HepG2 (cell line): Measurements from ENCODE around the gene FKBP10. TPM values are rescaled to one million over a fixed set of nuclear protein-coding genes. Genes with fewer than 3 reads are reported as not detected.

Experiments used
- ATAD3A ChIP-seq: sonication (generic); formaldehyde crosslinking; IDR thresholded peaks from 2 replicates; pipeline ENCODE4 v1.4.0; 2020; ENCODE audit warnings: missing genetic modification reagents
- FOXK1 ChIP-seq: sonication (generic); formaldehyde crosslinking; IDR thresholded peaks from 2 replicates; pipeline ENCODE4 v1.4.0; 2020; ENCODE audit warnings: low read depth, missing genetic modification reagents, borderline replicate concordance
- FOXP1 ChIP-seq, 2 experiments: fragments of 450-650 bp in 1 of 2; IDR thresholded peaks; 2 replicates each; pipeline ENCODE4 v1.6.1; 2017 to 2018; ENCODE audit warnings: antibody characterized with exemption in 1 of 2
- MEIS2 ChIP-seq: sonication (generic); formaldehyde crosslinking; IDR thresholded peaks from 2 replicates; pipeline ENCODE4 v1.9.0; 2021; ENCODE audit warnings: mild to moderate bottlenecking, missing genetic modification reagents
- MIER3 ChIP-seq: IDR thresholded peaks from 2 replicates; pipeline ENCODE4 v1.6.1; 2016; ENCODE audit warnings: missing compliant biosample characterization, borderline replicate concordance
- MTA1 ChIP-seq: sonication (generic); formaldehyde crosslinking; IDR thresholded peaks from 2 replicates; pipeline ENCODE4 v1.4.0; 2020; ENCODE audit warnings: missing genetic modification reagents, mild to moderate bottlenecking, borderline replicate concordance
- NCOA5 ChIP-seq: sonication (generic); formaldehyde crosslinking; IDR thresholded peaks from 2 replicates; pipeline ENCODE4 v1.4.0; 2020; ENCODE audit warnings: missing genetic modification reagents
- NFRKB ChIP-seq: fragments of 450-650 bp; IDR thresholded peaks from 2 replicates; pipeline ENCODE4 v1.6.1; 2017
- REL ChIP-seq: sonication (generic); formaldehyde crosslinking; conservative IDR thresholded peaks from 2 replicates; pipeline ENCODE4 v1.8.0; 2022; ENCODE audit warnings: mild to moderate bottlenecking, missing genetic modification reagents, moderate library complexity
- ZNF230 ChIP-seq: sonication (generic); formaldehyde crosslinking; IDR thresholded peaks from 2 replicates; pipeline ENCODE4 v1.4.0; 2020; ENCODE audit warnings: mild to moderate bottlenecking, missing genetic modification reagents
- ZNF3 ChIP-seq: IDR thresholded peaks from 2 replicates; pipeline ENCODE4 v1.7.0; 2017; ENCODE audit warnings: inconsistent platforms
- ZNF337 ChIP-seq: sonication (generic); formaldehyde crosslinking; IDR thresholded peaks from 2 replicates; pipeline ENCODE4 v1.5.1; 2020; ENCODE audit warnings: missing genetic modification reagents, low read depth, mild to moderate bottlenecking, borderline replicate concordance
- ZNF33A ChIP-seq: sonication (generic); formaldehyde crosslinking; IDR thresholded peaks from 2 replicates; pipeline ENCODE4 v1.5.1; 2020; ENCODE audit warnings: missing genetic modification reagents, mild to moderate bottlenecking, moderate library complexity, borderline replicate concordance
- ZNF772 ChIP-seq: sonication (generic); formaldehyde crosslinking; IDR thresholded peaks from 2 replicates; pipeline ENCODE4 v1.5.0; 2020; ENCODE audit warnings: mild to moderate bottlenecking, missing genetic modification reagents
- ZNF879 ChIP-seq: sonication (generic); formaldehyde crosslinking; IDR thresholded peaks from 2 replicates; pipeline ENCODE4 v1.8.1; 2023; ENCODE audit warnings: missing genetic modification reagents
- polyA plus RNA-seq, 8 experiments: library from polyadenylated mRNA; depleted of rRNA in 3 of 8; stranded (reverse) in 7 of 8; unstranded in 1 of 8; fragments of >200 nt; fragmentation: Illumina TruSeq in 4 of 8; extraction: Trizol in 4 of 8; gene quantifications; 2 replicates each; pipeline versions ENCODE4 v1.2.1 to v1.2.3, GENCODE V29; 2011 to 2016; ENCODE audit warnings: low read depth in 4 of 8, missing spikeins in 1 of 8, mixed read lengths in 1 of 8; ENCODE audit not compliant: insufficient read depth in 1 of 8
- total RNA-seq, 5 experiments: library from RNA; depleted of rRNA; stranded (reverse); fragments of >200 nt; fragmentation: Illumina TruSeq; extraction: Trizol; gene quantifications; 2 replicates each; pipeline ENCODE4 v1.2.3, GENCODE V29; 2016; ENCODE audit warnings: low read depth in 1 of 5
- TF ChIP-seq, protein P1 (sequence below), 2 experiments: sonication (generic) in 1 of 2; formaldehyde crosslinking in 1 of 2; IDR thresholded peaks; 2 replicates each; pipeline versions ENCODE4 v1.4.0 to v1.6.1; 2016 to 2020; ENCODE audit warnings: borderline replicate concordance in 1 of 2, low read depth in 1 of 2, mild to moderate bottlenecking in 1 of 2, missing genetic modification reagents in 1 of 2
- TF ChIP-seq, protein P2 (sequence below): sonication (generic); formaldehyde crosslinking; IDR thresholded peaks from 2 replicates; pipeline ENCODE4 v1.5.0; 2020; ENCODE audit warnings: missing genetic modification reagents
- TF ChIP-seq, protein P3 (sequence below): sonication (generic); formaldehyde crosslinking; IDR thresholded peaks from 2 replicates; pipeline ENCODE4 v1.8.1; 2022; ENCODE audit warnings: mild to moderate bottlenecking, missing genetic modification reagents
- TF ChIP-seq, protein P4 (sequence below): sonication (generic); formaldehyde crosslinking; IDR thresholded peaks from 2 replicates; pipeline ENCODE4 v1.8.0; 2022; ENCODE audit warnings: mild to moderate bottlenecking, missing genetic modification reagents
- TF ChIP-seq, protein P5 (sequence below): sonication (generic); formaldehyde crosslinking; IDR thresholded peaks from 2 replicates; pipeline ENCODE4 v1.8.1; 2023; ENCODE audit warnings: missing genetic modification reagents, inconsistent platforms, borderline replicate concordance

FKBP10 gene
- total and polyA plus RNA-seq, 2 of the 13 experiments (the other 11 are each of a cell fraction or from before 2014, with no cell fraction given), result 149 to 573 TPM

DNA sequence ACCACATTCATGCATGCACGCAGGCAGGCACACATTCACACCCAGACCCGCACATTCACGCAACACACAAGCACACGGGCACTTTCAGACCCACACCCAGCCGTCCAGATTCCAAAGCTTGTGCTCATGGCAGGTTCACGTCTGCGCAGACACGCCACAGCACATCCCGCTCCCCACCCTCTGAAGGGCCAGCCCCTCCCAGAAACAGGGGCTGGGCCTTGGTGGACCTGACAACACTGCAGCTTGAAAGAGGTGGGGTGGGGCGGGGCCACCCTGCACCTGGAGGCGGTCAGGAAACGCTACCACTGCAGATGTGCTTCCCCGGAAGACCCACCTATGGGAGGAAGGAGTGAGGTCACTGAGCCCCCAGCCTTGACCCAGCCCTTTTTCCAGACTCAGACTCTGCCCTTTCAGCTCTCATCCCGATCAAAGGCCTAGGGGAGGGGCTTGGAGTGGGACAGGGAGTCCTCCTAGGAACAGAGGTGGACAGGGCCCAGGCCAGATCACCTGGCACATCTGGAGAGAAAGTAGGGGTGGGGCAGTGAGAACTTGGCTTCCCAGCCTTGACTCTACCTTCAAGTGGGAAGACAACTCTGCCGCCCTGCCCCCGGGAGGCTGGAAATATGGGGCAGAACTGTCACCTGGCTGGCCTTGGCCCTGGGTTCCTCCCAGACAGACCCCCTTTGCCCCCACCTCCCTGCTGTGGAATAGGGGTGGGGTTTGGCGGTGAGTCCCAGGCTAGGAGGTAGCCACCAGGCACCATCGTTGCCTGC is 12.0 kb upstream of the FKBP10 start (continued):
- TF ChIP-seq, protein P1, sequence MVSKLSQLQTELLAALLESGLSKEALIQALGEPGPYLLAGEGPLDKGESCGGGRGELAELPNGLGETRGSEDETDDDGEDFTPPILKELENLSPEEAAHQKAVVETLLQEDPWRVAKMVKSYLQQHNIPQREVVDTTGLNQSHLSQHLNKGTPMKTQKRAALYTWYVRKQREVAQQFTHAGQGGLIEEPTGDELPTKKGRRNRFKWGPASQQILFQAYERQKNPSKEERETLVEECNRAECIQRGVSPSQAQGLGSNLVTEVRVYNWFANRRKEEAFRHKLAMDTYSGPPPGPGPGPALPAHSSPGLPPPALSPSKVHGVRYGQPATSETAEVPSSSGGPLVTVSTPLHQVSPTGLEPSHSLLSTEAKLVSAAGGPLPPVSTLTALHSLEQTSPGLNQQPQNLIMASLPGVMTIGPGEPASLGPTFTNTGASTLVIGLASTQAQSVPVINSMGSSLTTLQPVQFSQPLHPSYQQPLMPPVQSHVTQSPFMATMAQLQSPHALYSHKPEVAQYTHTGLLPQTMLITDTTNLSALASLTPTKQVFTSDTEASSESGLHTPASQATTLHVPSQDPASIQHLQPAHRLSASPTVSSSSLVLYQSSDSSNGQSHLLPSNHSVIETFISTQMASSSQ (IDR thresholded peaks at IDR 0.05; ENCODE audit: low read depth), result no peak
- TF ChIP-seq, protein P1 (CRISPR knock-in tag; IDR thresholded peaks at IDR 0.05; ENCODE audit: borderline replicate concordance), result no peak
- TF ChIP-seq REL (CRISPR knock-in tag) (peak; percentile 50; the same call in 1 of the 2 replicates), FOXK1 (no peak), MIER3 (CRISPR knock-in tag) (peak; percentile 56; the same call in 1 of the 2 replicates), ZNF772 (no peak), MEIS2 (CRISPR knock-in tag) (0 out of 2 replicates have a peak, but pooled peaks have one; percentile 18), ATAD3A (CRISPR knock-in tag) (no peak), ZNF33A (CRISPR knock-in tag) (no peak), ZNF230 (CRISPR knock-in tag) (0 out of 2 replicates have a peak, but pooled peaks have one; percentile 33), ZNF337 (no peak), ZNF3 (no peak), NCOA5 (CRISPR knock-in tag) (no peak), FOXP1 (IDR thresholded peaks at IDR 0.05) (no peak), FOXP1 (CRISPR knock-in tag; IDR thresholded peaks at IDR 0.05) (no peak), ZNF879 (CRISPR knock-in tag) (no peak), NFRKB (no peak), MTA1 (CRISPR knock-in tag) (peak; percentile 68; the same call in 1 of the 2 replicates)
- TF ChIP-seq, protein P2, sequence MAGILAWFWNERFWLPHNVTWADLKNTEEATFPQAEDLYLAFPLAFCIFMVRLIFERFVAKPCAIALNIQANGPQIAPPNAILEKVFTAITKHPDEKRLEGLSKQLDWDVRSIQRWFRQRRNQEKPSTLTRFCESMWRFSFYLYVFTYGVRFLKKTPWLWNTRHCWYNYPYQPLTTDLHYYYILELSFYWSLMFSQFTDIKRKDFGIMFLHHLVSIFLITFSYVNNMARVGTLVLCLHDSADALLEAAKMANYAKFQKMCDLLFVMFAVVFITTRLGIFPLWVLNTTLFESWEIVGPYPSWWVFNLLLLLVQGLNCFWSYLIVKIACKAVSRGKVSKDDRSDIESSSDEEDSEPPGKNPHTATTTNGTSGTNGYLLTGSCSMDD (CRISPR knock-in tag), result no peak
- TF ChIP-seq, protein P3, sequence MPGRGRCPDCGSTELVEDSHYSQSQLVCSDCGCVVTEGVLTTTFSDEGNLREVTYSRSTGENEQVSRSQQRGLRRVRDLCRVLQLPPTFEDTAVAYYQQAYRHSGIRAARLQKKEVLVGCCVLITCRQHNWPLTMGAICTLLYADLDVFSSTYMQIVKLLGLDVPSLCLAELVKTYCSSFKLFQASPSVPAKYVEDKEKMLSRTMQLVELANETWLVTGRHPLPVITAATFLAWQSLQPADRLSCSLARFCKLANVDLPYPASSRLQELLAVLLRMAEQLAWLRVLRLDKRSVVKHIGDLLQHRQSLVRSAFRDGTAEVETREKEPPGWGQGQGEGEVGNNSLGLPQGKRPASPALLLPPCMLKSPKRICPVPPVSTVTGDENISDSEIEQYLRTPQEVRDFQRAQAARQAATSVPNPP (CRISPR knock-in tag), result 0 out of 2 replicates have a peak, but pooled peaks have one; percentile 28
- TF ChIP-seq, protein P4, sequence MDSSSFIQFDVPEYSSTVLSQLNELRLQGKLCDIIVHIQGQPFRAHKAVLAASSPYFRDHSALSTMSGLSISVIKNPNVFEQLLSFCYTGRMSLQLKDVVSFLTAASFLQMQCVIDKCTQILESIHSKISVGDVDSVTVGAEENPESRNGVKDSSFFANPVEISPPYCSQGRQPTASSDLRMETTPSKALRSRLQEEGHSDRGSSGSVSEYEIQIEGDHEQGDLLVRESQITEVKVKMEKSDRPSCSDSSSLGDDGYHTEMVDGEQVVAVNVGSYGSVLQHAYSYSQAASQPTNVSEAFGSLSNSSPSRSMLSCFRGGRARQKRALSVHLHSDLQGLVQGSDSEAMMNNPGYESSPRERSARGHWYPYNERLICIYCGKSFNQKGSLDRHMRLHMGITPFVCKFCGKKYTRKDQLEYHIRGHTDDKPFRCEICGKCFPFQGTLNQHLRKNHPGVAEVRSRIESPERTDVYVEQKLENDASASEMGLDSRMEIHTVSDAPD (CRISPR knock-in tag), result no peak
- TF ChIP-seq, protein P5, sequence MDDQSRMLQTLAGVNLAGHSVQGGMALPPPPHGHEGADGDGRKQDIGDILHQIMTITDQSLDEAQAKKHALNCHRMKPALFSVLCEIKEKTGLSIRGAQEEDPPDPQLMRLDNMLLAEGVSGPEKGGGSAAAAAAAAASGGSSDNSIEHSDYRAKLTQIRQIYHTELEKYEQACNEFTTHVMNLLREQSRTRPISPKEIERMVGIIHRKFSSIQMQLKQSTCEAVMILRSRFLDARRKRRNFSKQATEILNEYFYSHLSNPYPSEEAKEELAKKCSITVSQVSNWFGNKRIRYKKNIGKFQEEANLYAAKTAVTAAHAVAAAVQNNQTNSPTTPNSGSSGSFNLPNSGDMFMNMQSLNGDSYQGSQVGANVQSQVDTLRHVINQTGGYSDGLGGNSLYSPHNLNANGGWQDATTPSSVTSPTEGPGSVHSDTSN (CRISPR knock-in tag), result no peak
